Activated CD4-positive, alpha-beta T cell treated with anti-CD3 and anti-CD28 coated beads, Interleukin-2, Interleukin-4, amounts not matched to agents 100 ng/mL and 50 ng/mL, durations not matched to agents 16 hours and 8 hours (primary cell): ENCODE data around the gene ZNF490.
"Not testable (repeated sequence)": the region's sequence is repeated elsewhere in the genome, so short reads cannot be mapped to it uniquely, and the experiment has no call there.

Experiments used
- DNase-seq: peaks from one replicate; pipeline ENCODE4 v3.0.0-alpha.2; 2020; ENCODE audit warnings: low spot score

ZNF490 gene

DNA sequence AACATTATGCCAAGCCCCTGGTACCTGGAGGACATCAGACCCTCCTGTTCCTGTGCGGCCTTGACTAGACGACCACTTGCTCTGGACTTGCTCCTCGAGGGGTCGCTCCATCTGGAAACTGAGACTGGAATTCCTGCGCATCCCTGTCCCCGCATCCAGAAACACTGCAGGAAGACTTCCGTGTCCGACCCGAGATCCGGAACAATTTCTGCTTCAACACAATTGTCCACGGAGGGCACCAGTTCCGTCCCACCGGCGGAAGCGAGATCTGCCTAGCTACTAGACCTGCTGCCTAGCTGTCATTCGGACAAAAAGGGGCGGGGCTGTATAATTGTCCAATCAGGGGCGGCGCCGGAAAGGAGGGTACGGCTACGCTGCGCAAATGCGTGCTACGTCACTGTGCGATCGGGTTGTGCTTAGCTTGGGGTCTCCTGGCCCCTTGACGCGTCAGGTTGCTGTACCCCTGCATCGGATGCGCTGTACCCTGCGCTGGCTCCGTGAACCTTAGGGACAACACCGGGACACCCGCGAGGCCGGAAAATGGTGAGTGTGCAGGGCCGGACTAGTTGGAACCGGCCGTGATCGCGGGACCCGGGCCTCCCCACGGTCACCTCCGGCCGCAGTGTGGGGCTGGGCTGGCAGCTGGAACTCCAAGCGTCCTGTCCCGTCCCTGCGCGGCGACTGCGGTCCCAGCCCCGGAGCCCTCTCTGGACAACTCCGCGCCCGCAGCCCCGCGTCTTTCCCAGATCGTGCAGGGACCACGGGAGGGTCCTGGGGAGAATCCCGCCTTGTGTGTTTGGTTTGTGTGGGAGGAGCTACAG is at the start of gene ZNF490, which contains the start of gene ZNF791:
Gene ZNF490 (minus strand): TSS at position 274 of the 821 bp plus-strand sequence. CDS start 133 bp downstream, at position 141.
Gene ZNF791 (plus strand): TSS at position 381 of the 821 bp plus-strand sequence. CDS start 160 bp downstream, at position 541.
- peak; percentile 99 for DNase-seq

DNA sequence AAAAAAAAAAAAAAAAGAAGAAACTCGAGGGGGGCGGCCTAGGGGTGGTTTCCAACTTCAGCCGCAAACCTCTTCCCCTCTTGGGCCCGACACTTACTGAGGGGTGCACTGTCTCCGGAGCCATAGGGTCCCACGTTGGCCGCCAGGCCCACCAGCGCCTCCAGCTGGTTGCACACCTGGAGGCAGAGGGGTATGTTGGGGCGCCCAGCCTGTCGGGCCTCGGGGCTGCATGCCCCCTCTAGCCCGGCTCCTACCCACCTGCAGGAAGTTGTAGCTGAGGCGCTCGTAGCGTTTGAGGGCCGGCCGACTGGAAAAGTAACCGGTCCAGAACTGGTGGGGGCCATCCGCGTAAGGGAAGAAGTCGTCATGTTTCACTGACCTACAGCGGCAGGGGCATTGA is 47.4 kb upstream of the ZNF490 start:
- DNase-seq: no peak

DNA sequence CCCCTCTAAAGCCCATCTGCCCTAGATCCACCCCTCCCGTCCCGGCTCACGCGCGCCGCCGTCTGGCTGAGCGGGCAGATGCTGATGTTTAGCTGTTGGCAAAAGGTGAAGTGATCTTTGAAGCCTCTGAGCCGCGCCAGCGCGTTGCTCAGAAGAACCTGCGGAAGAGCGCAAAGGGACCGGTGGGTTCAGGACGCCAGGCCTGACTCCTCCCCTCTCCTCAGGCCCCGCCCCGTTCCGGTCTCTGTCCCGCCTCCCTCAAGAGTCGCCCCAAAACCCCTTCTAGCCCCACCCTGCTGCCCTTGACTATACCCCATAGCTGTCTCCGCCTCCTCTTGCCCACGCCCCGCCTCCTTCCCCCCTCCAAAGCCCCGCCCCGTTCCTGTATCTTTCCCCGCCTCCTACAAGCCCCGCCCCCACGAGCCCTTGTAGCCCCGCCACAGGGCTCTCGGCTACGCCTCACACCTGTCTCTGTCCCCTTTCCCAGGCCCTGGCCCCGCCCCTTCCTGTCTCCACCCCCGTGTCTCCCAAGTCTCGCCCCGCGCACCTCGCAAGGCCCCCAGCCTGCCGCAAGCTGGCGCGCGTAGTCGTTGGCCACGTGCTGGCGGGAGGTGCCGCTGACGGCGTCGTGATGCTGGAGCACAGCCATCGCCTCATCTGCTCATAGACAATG is 46.4 kb upstream of the ZNF490 start:
- no peak for DNase-seq

DNA sequence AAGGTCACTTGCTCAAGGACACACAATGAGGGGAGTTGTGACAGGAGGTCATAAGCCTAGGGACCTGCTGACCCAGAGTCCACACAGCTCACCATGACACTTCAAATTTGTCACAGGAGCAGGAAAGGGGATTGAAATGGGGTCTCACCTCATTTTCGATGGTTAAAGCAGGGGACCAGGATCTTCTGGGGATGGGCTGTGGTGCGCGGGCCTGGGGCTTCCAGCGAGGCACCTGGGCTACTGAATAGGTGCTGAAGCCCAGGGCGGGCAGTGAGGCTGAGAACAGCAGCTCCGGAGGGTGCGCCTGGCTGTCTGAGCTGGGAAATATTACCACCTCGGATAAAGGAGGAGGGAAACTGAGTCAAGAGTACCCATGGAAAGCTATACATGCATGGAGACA is 44.9 kb upstream of the ZNF490 start:
- no peak for DNase-seq

DNA sequence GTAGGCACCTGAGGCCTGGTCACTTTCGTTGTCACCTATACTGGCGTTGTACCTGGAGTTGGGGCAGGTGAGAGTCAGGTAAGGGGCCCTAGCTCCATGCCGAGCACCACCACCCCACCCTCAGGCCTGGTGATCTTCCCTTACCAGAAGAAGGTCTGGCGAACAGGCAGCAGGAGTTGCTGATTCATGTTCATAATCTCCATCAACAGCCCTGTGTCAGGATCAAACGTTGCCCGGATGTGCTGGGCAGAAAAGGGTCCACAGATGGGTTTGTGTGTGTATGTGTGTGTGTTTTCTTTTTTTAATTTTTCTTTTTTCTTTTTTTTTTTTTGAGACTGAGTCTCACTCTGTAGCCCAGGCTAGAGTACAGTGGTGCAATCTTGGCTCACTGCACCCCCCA is 41.6 kb upstream of the ZNF490 start:
- no peak for DNase-seq

DNA sequence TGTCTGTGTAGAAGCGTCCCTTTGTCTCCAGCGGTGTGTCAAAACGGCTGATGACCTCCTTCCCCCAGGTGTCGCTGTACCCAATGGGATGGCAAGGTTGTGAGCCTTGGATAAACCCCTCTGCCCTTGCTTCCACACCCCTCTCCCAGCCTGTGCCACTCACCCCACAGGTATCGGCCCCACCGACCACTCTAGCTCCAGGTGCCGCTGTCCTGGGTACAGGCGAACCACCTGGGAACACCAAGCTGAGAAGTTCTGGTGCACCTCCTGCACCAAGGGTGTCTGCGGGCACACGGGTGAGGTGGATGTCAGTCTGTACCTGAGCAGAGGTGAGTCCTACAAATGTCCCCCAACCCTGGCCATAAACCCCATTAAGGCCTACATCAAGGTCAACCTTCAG is 39.3 kb upstream of the ZNF490 start:
- DNase-seq: no peak

DNA sequence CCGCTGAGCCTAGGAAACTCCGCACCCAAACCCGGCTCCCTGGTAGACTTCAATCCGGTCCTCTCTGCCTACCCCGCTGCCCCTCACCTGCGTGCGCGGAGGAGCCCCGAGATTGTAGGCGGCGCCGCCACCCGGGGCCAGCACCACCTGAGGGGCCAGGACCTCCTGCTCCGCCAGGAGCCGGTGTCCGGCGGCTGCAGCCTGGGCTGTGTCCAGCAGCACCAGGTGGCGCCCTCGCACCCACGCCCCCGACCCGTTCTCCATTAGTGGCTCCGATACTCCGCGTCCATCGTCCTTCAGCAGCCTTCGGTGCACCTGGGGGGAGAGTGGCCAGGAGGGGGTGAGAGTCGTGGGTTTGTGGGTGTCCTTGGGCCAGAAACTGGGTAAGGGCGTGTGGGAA is 37.5 kb upstream of the ZNF490 start:
- DNase-seq: no peak

DNA sequence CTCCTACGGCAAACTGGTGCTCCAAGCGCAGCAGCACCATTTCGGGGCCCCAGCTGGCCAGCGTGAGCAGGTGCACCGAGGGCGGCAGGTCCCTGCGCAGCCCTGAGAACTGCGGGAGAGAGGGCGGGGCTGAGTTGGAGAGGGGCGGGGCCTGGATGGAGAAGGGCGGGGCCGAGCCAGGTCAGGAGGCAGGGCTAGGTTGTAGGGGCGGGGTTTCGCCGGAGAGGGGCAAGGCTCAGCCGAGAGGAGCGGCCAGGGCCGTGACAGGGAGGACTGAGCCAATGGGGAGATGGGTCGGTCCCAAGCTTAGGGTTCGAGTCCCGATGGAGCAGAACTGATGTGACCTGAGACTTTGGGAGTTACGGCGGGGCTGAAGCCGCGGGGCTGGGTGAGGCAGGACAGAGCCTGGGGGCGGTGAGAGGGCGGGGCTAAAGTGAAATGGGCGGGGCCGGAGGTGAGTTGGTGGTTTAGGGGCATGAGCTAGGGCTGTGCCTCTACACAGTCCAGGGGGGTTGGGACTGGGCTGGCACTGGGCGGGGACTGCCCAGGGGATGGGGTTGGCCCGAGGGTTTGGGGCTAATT is 37.0 kb upstream of the ZNF490 start:
- no peak for DNase-seq

DNA sequence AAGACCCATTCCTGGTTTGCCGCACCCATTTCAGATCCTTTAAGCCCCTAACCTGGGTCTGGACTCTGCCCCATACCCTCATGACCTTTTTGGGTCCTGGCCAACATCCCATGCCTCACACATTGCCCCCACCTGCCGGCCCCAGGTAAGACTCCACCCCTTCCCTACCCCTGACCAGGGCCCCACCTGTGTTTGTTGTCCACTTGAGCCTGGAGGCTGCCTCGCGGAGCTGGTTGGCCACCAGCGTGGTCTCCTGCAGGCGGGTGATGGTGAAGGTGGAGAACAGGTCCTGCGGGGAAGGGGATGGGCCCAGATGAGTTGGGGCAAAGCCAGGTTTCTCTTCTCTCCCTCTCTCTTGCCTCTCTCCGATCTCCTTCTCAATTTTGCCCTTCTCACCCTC is 36.4 kb upstream of the ZNF490 start:
- no peak for DNase-seq

DNA sequence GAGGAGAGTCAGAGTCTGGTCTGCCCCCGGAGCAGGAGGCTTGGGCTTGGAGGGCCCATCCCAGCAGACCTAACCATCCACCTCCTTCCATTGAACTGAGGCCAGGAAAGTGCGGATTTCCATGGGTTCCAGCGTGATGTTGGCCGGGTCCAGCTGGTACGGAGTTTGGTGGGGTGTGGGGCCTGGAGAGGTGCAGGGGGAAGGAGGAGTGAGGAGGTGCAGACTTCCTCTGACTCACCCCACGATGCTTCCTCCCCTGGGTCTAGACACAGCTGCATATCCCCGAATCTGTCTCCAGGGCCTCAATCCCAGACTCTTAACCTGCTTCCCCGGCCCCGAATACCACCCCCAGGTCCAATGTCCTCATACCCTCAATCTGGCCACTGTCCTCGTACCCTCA is 35.9 kb upstream of the ZNF490 start:
- no peak for DNase-seq

DNA sequence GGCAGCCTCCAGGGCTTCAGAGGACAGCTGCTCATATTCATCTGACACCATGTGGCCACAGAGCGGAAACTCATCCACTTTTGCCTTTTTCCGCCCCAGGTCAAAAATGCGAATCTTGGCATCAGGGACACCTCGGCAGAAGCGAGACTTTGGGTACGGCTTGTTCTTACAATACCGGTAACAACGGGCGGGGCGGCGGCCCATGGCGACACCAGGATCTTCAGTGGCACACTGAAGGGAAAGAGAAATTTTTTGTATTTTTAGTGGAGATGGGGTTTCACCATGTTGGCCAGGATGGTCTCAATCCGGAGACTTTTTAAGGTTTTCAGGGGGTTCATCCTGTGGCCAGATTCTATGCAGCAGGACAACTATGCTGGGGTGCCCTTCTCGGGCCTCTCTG is 33.1 kb upstream of the ZNF490 start:
- not testable (repeated sequence) for DNase-seq

DNA sequence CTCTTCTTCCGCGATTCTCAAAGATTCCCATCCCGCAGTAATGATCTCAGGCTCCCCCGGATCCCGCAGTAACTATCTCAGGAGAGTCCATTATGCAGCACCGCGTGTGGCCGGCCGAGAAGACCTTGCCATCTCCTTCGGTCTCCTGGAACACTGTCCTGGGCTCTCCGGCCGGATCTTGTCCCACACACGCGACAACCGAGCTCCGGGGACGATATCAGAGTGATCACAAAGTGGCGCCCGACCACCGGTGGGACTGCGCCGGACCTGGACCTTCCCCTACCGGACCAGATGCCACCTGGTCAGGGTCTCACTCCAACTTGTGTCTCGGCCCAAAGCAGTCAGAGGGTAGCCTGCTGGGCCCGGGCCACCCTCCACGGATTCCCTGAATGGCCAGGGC is 31.9 kb upstream of the ZNF490 start:
- no peak for DNase-seq

DNA sequence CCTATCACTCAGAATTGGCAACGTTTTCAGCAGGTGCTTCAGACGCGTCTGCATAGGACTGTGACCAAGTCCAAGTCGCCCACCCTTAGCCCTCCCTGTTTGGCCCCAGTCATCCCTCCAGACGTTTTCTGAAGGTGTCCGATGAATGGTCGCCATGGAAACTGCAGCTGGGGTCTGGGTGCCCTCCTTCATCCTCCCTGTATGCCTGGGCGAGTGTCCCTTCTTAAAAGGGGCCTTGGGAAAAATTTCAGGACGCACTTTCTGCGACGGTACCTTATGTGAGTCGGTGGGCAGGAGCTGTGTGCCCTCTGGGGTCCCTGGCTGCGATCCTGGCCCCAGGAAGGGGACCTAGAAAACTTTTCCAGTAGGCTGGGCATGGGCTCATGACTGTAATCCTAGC is 30.8 kb upstream of the ZNF490 start:
- no peak for DNase-seq

DNA sequence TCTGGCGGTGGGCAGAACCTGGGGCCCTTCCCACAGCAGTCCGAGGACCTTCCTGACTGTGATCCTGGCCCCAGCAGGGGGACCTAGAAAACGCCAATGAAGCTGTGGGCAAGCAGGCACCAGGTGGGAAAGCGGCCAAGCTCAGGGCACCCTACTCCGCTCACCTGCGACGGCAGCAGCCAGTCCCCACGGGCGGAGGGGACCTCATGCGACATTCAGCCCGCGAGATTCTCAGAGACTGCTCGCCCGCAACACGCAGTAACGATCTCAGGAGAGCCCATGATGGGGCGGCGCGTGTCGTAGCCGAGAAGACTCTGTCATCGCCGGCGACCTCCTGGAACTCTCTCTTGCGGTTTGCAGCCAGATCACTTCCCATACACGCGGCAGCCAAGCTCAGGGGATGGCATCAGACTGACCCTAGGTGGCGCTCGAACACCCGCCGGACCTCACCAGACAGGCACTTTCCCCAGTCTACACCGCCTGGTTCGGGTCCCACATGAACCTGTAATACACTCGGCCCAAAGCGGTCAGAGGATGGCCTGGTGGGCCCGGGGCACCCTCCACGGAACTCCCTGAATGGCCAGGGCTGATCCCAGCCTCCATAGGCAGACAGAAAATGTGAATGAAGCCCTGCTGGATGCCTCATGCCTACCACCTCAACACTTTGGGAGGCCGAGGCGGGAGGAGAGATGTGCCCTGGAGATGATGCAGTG is 29.4 kb upstream of the ZNF490 start:
- peak; percentile 88 for DNase-seq

DNA sequence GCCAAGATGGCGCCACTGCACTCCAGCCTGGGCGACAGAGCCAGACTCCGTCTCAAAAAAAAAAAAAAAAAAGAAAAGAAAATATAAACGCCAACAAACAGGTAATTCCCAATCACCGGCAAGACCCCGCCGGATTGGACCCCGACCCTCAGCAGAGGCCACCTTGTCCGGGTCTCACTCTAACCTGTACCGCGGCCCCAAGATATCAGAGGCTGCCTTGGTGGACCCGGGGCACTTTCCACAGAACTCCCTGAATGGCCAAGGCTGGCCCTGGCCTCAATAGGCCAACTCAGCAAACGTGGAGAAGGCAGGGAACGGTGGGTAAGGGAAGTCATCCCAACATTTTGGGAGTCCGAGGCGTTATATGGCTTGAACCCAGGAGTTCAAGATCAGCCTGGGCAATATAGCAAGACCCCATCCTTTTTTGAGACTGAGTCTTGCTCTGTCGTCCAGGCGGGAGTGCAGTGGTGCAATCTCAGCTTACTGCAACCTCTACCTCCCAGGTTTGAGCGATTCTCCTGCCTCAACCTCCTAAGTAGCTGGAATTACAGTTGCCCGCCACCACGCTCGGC is 28.1 kb upstream of the ZNF490 start:
- no peak for DNase-seq

DNA sequence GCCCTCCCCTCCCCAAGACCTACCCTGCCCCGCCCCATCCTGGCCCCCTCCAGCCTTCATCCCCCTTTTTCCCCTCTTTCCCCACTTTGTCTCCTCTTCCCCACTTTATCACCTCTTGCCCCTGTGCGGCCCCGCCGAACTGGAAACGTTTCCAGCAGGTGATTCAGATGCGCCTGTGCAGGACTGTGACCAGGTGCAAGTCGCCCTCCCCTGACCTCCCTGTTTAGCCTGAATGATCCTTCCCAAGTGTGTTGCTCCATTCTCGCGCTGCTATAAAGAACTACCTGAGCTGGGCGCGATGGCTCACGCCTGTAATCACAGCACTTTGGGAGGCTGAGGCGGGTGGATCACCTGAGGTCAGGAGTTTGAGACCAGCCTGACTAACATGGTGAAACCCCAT is 26.0 kb upstream of the ZNF490 start:
- no peak for DNase-seq

DNA sequence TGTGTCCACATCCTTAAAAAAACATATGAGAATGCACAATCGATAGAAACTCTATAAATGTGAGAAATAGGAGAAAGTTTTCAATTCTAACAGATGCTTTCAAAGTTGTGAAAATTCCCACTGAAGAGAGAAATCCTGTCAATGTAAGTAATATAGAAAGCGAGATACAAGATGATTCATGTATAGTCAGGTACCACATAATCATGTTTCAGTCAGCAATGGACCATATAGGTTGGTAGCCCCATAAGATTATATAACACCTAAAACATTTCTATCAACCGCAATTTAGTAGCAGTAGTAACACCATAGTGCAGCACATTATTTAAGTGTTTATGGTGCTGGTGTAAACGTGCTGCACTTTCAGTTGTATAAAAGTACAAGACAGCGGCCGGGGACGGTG is 18.6 kb upstream of the ZNF490 start:
- no peak for DNase-seq

DNA sequence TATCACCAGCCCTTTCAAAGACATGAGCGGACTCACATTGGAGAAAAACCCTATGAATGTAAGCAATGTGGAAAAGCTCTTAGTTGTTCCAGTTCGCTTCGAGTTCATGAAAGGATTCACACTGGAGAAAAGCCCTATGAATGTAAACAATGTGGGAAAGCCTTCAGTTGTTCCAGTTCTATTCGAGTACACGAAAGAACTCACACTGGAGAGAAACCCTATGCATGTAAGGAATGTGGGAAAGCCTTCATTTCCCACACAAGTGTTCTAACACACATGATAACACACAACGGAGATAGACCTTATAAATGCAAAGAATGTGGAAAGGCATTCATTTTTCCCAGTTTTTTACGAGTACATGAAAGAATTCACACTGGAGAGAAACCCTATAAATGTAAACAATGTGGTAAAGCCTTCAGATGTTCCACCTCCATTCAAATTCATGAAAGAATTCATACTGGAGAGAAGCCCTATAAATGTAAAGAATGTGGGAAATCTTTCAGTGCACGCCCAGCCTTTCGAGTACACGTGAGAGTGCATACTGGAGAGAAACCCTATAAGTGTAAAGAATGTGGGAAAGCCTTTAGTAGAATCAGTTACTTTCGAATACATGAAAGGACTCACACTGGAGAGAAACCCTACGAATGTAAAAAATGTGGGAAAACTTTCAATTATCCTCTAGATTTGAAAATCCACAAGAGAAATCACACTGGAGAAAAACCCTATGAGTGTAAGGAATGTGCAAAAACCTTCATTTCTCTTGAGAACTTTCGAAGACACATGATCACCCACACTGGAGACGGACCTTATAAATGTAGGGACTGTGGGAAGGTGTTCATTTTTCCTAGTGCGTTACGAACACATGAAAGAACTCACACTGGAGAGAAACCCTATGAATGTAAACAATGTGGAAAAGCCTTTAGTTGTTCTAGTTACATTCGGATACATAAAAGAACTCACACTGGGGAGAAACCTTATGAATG is 17.7 kb upstream of the ZNF490 start:
- DNase-seq: no peak

DNA sequence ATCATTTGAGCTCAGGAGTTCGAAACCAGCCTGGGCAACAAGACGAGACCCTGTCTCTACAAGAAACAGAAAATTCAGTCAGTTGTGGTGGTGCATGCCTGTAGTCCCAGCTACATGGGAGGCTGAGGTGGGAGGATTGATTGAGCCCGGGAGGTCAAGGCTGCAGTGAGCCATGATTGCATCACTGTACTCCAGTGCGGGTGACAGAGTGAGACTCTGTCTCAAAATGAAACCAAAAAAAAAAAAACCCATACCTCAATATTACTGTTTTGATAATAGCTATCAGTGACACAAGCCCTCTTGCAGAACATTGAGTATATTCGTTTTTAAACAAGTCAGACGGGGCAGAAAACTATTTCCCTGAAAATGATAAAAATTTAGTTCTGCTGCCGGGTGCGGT is 16.3 kb upstream of the ZNF490 start:
- no peak for DNase-seq

DNA sequence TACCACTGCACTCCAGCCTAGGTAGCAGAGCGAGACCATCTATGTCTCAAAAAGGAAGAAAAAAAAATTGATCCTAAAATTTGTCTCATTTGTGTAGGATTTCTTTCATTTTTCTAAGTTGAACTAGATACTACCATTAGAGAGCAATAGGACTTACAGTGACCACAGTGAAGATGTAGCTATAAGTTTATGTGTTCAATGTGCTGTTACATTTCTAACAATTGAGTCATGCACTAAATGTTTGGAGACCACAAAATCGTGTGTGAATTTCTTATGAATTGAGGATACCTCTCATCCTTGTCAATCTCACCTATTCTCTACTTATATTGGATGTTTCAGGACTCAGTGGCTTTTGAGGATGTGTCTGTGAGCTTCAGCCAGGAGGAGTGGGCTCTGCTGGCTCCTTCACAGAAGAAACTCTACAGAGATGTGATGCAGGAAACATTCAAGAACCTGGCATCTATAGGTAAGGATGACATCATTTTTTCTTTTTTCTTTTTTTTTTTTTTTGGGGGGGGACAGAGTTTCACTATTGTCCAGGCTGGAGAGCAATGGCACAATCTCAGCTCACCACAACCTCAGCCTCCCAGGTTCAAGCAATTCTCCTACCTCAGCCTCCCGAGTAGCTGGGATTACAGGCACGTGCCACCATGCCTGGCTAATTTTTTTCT is 12.9 kb upstream of the ZNF490 start:
- no peak for DNase-seq
